Measurements from ENCODE around the gene GNL3L.
"Not testable (repeated sequence)": the region's sequence is repeated elsewhere in the genome, so short reads cannot be mapped to it uniquely, and the experiment has no call there.

GNL3L gene

GRCh38 chrX:54560411-54560810 lies 30.4 kb downstream of the GNL3L start:
- DNase-seq = no peak

DNA sequence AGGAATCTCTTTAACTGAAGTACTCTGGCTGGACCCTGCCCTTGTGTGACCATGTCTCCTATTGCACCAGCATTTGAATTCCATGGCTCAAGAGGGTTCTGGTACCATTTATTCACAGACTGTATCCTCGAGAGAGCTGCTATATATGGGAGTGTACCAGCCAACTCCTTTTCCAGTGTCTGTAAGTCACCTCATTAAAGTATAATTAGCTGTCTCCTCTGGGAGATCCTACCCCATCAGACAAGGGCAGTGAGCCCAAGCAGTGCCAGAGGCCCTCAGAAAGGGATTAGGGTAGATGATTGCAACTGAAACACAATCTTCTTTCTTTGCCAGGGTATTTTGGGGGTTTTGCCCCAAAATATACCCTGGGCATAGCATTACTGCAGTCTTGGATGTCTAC lies 31.6 kb downstream of the GNL3L start:
- no peak for DNase-seq

GRCh38 chrX:54564936-54565335 lies 34.9 kb downstream of the GNL3L start:
- no peak for DNase-seq

DNA sequence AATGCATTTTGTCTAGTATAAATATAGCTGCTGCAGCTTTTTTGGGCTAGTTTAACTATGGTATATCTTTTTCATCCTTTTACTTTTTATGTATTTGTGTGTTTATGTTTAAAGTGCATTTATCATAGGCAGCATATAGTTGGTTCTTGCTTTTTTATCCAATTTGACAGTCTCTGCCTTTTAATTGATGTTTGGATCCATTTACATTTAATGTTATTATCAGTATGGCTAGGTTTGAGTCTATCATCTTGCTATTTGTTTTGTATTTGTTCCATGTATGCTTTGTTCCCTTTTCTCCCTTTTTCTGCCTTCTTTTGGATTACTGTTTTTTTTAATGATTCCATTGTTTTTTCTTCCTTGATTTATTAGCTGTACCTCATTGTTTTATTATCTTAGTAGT lies 40.3 kb downstream of the GNL3L start:
- DNase-seq = no peak

GRCh38 chrX:54572641-54573040 lies 42.6 kb downstream of the GNL3L start:
- DNase-seq = not testable (repeated sequence)

GRCh38 chrX:54597728-54598127 lies 67.7 kb downstream of the GNL3L start:
- no peak for DNase-seq

- DNase-seq = no peak
These were observed 72.5 kb downstream of the GNL3L start for GRCh38 chrX:54602563-54602962.

All from NCI-H187 treated with DMSO at 0.1 percent for 48 hours (cell line).